Uterus (tissue), 4 donors: ENCODE measurements around the gene MAPRE3. TPM values are rescaled to one million over a fixed set of nuclear protein-coding genes. Genes with fewer than 3 reads are reported as not detected.

Experiments used
- DNase-seq, 2 donors: peaks; one replicate each; pipeline ENCODE4 v3.0.0-alpha.2; 2019 to 2020
- H3K27ac ChIP-seq, 2 donors: fragments of 200-600 bp; sonication (generic); 1 replicate in 1 of 2; 2 replicates in 1 of 2; pipeline ENCODE4 v1.5.1; 2016 to 2018
- H3K27me3 ChIP-seq, 2 donors: fragments of 200-600 bp; sonication (generic); one replicate each; pipeline ENCODE4 v1.5.1; 2018 to 2019; ENCODE audit warnings: control low read depth in 1 of 2
- H3K36me3 ChIP-seq, 2 donors: fragments of 200-600 bp; sonication (generic); one replicate each; pipeline ENCODE4 v1.5.1; 2019; ENCODE audit warnings: control low read depth in 1 of 2
- H3K4me1 ChIP-seq, 2 donors: fragments of 200-600 bp; sonication (generic); one replicate each; pipeline ENCODE4 v1.5.1; 2018 to 2019; ENCODE audit warnings: control low read depth in 1 of 2
- H3K4me3 ChIP-seq, 2 donors: fragments of 200-600 bp; sonication (generic); 1 replicate in 1 of 2; 2 replicates in 1 of 2; pipeline ENCODE4 v1.5.1; 2018 to 2019; ENCODE audit warnings: mild to moderate bottlenecking in 1 of 2
- H3K9me3 ChIP-seq, 2 donors: fragments of 200-600 bp; sonication (generic); one replicate each; pipeline ENCODE4 v1.5.1; 2019; ENCODE audit warnings: control low read depth in 1 of 2
- POLR2A ChIP-seq, 2 donors: fragments of 450-650 bp; IDR thresholded peaks; one replicate each; pipeline ENCODE4 v1.6.1; 2016; ENCODE audit warnings: antibody characterized with exemption in 2 of 2, mild to moderate bottlenecking in 1 of 2, moderate library complexity in 1 of 2
- intact Hi-C: fragments of 100-400 bp; cut with DNase I; formaldehyde crosslinking; loops from one replicate; pipeline ENCODE4 v1.15.1; 2023; ENCODE audit warnings: low total_unique reads
- total RNA-seq, 4 donors: library from RNA; depleted of rRNA in 3 of 4; stranded (reverse); fragments of >200 nt in 3 of 4; gene quantifications; one replicate each; pipeline versions ENCODE4 v1.1.0 to v1.2.4, GENCODE V29; 2014 to 2023
- TF ChIP-seq, protein P1 (sequence below), 4 experiments: fragments of 200-600 bp in 2 of 4; fragments of 450-650 bp in 2 of 4; sonication (generic) in 2 of 4; IDR thresholded peaks; one replicate each; pipeline ENCODE4 v1.5.1; 2016 to 2019; ENCODE audit warnings: antibody characterized with exemption in 4 of 4, mild to moderate bottlenecking in 2 of 4, moderate library complexity in 1 of 4
- donor health status: DM: yes; HTN: yes; CAD: no.

The MAPRE3 gene
- total RNA-seq, 4 donors from 2014 or later = 2.9 to 49.6 (median 4.9) TPM

DNA sequence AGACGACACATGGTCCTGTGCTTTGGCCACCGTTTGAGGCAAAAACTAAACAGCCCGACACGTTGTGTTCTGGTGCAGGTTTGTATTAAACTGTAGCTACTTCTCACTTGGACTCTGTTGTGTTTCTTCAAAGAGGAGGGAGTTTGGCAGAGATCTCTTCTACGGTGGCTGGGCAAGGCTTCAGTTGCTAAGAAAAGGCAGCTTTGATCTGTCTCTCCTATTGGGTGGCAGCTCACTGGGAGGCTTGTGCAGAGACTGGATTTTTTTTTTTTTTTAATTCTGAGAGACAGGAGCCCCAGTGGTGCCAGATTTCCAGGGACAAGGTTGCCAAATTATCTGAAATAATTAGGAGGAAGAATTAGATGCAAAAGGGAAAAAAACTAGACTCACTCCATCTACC, 20.2 kb upstream of the MAPRE3 start:
- Histone ChIP-seq H3K4me1 (no peaks in the 10 kb centered on the region), H3K4me3 (no peak overlapping the region), H3K36me3 (no peaks in the 10 kb centered on the region), H3K27ac (no peak overlapping the region), H3K27me3 (no peaks in the 10 kb centered on the region), H3K9me3 (no peaks in the 10 kb centered on the region)
- no peak for TF ChIP-seq POLR2A (IDR thresholded peaks at IDR 0.05)
- TF ChIP-seq, protein P1, sequence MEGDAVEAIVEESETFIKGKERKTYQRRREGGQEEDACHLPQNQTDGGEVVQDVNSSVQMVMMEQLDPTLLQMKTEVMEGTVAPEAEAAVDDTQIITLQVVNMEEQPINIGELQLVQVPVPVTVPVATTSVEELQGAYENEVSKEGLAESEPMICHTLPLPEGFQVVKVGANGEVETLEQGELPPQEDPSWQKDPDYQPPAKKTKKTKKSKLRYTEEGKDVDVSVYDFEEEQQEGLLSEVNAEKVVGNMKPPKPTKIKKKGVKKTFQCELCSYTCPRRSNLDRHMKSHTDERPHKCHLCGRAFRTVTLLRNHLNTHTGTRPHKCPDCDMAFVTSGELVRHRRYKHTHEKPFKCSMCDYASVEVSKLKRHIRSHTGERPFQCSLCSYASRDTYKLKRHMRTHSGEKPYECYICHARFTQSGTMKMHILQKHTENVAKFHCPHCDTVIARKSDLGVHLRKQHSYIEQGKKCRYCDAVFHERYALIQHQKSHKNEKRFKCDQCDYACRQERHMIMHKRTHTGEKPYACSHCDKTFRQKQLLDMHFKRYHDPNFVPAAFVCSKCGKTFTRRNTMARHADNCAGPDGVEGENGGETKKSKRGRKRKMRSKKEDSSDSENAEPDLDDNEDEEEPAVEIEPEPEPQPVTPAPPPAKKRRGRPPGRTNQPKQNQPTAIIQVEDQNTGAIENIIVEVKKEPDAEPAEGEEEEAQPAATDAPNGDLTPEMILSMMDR (IDR thresholded peaks at IDR 0.05) = no peak
- DNase-seq = no peak
- intact Hi-C loops = no loop called here

DNA sequence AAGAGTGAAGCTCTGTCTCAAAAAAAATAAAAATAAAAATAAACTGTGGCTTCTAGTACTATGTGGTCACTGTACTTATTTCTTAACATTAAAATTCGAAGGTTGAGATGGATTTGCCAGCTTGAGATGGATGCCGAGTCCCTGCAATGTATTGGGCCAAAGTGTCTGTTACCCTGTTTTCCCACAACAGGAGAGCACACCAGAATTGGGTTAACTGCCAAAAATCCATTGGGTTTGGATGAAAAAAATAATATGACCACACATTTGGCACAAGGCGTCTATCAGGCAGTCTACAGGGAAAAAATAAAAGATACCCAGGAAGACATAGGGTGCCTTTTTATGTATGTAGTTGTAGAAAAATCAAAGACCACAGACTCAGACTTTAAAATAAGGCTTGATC, 19.2 kb upstream of the MAPRE3 start:
- Histone ChIP-seq H3K4me3 (no peak overlapping the region), H3K27ac (no peak overlapping the region), H3K9me3 (no peaks in the 10 kb centered on the region), H3K4me1 (no peaks in the 10 kb centered on the region), H3K27me3 (no peaks in the 10 kb centered on the region), H3K36me3 (no peaks in the 10 kb centered on the region)
- no peak for TF ChIP-seq POLR2A (IDR thresholded peaks at IDR 0.05)
- TF ChIP-seq, protein P1 (IDR thresholded peaks at IDR 0.05) = no peak
- no peak for DNase-seq
- intact Hi-C loops = no loop called here

DNA sequence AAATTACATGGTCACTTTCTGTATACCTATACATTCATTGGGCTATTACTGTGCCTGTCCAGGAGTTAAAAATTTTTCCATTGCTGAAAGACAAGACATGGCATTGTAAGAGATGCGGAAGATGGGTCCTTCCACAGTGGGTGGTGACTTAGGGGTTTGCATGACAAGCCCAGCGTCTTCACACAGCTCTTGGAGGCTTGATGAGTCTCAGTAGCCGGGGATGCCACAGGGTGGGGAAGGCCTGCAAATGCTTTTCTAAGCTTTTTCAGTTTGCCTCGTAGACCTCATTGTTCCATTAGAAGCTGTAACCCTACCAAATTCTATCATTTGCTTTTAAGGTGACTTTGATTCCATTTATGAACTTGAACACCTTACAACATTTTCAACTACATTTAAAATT, 18.1 kb upstream of the MAPRE3 start:
- intact Hi-C loops = no loop called here
- Histone ChIP-seq H3K4me1 (no peaks in the 10 kb centered on the region), H3K27ac (no peak overlapping the region), H3K4me3 (no peak overlapping the region), H3K27me3 (peaks cover 0 to 2% of the 10 kb centered on the region in 2 donors), H3K36me3 (no peaks in the 10 kb centered on the region), H3K9me3 (no peaks in the 10 kb centered on the region)
- DNase-seq = no peak
- no peak for TF ChIP-seq POLR2A (IDR thresholded peaks at IDR 0.05)
- TF ChIP-seq, protein P1 (IDR thresholded peaks at IDR 0.05) = no peak

DNA sequence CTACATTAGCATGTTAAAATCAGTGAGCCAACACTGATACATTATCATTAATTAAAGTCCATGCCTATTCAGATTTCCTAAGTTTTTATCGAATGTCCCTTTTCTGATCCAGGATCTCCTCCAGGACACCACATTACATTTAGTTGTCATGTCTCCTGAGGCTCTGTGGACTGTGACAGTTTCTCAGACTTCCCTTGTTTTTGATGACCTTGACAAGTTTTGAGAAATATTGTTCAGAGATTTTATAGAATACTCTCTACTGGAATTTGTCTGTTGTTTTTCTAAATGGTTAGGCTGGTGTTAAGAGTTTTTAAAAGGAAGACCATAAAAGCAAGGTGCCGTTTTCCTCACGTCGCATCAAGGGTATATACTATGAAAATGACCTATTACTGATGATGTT, 16.3 kb upstream of the MAPRE3 start:
- Histone ChIP-seq H3K4me3 (no peak overlapping the region), H3K27ac (no peak overlapping the region), H3K36me3 (no peaks in the 10 kb centered on the region), H3K27me3 (peaks cover 0 to 6% of the 10 kb centered on the region in 2 donors), H3K9me3 (no peaks in the 10 kb centered on the region), H3K4me1 (no peaks in the 10 kb centered on the region)
- no peak for TF ChIP-seq POLR2A (IDR thresholded peaks at IDR 0.05)
- TF ChIP-seq, protein P1 (IDR thresholded peaks at IDR 0.05) = no peak
- intact Hi-C loops = no loop called here
- no peak for DNase-seq

DNA sequence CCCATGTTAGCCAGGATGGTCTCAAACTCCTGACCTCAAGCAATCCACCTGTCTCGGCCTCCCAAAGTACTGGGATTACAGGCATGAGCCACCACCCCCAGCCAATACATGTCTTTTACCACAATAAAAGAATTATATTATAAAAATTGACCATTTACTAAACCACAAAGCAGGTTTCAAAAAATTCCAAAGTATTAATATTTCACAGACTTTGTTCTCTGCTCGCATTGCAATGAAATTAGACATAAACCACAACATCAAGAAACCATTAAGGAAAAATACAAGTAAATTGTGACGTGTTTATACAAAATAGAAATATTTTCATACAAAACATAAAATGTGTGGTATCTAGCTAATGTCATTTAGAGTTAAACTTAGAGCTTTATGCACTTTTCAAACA, 13.4 kb upstream of the MAPRE3 start:
- Histone ChIP-seq H3K36me3 (no peaks in the 10 kb centered on the region), H3K4me1 (no peaks in the 10 kb centered on the region), H3K27me3 (peaks cover 0 to 6% of the 10 kb centered on the region in 2 donors), H3K9me3 (no peaks in the 10 kb centered on the region), H3K27ac (no peak overlapping the region), H3K4me3 (no peak overlapping the region)
- TF ChIP-seq POLR2A (IDR thresholded peaks at IDR 0.05) = no peak
- TF ChIP-seq, protein P1 (IDR thresholded peaks at IDR 0.05) = no peak
- intact Hi-C loops = no loop called here
- no peak for DNase-seq
